HG03469 (cell line): ENCODE data around the gene PAX8.

Experiments
- ATAC-seq: cut with Tn5 transposase; IDR thresholded peaks from one replicate; pipeline ENCODE4 v1.9.1; 2021; ENCODE audit warnings: mild to moderate bottlenecking, moderate library complexity, moderate number of reproducible peaks; ENCODE audit not compliant: unreplicated experiment

The PAX8 gene

DNA sequence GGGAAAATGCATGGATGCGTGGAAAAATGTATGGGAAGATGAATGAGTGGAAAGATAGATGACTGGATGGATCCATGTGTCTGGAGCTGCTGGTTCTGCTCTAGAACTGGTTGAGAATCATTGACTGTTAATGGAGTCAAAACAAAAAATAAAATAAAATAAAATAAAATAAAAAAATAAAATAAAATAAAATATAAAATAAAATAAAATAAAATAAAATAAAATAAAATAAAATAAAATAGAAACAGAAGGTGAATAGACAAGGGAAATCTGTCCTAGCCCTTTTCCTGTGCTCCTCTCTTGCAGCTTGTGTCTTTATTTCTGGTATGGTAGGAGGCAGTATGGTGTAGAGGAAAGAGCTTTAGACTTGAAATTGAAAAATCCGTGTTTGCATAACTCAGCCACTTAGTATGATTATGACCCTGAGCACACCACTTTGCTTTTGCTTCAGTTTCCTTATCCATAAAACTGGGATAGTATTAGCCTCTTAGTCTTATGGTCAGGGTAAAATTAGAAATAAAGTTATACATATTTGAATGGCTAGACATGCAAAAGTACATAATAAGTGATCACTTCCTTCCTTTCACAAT lies 54.0 kb downstream of the PAX8 start:
- ATAC-seq, result no peak

- ATAC-seq, result no peak
These were observed 54.9 kb downstream of the PAX8 start for GRCh38 chr2:113223813-113224212.

GRCh38 chr2:113221846-113222245 lies 56.9 kb downstream of the PAX8 start:
- ATAC-seq, result no peak

- ATAC-seq, result no peak
These were observed 57.6 kb downstream of the PAX8 start for GRCh38 chr2:113220970-113221708.

- no peak for ATAC-seq
These were observed 58.7 kb downstream of the PAX8 start for GRCh38 chr2:113219889-113220641.

GRCh38 chr2:113219525-113219888 lies 59.2 kb downstream of the PAX8 start:
- ATAC-seq, result no peak

GRCh38 chr2:113219092-113219441 lies 59.7 kb downstream of the PAX8 start:
- ATAC-seq, result no peak

- ATAC-seq, result no peak
These were observed 60.2 kb downstream of the PAX8 start for GRCh38 chr2:113218283-113219091.

DNA sequence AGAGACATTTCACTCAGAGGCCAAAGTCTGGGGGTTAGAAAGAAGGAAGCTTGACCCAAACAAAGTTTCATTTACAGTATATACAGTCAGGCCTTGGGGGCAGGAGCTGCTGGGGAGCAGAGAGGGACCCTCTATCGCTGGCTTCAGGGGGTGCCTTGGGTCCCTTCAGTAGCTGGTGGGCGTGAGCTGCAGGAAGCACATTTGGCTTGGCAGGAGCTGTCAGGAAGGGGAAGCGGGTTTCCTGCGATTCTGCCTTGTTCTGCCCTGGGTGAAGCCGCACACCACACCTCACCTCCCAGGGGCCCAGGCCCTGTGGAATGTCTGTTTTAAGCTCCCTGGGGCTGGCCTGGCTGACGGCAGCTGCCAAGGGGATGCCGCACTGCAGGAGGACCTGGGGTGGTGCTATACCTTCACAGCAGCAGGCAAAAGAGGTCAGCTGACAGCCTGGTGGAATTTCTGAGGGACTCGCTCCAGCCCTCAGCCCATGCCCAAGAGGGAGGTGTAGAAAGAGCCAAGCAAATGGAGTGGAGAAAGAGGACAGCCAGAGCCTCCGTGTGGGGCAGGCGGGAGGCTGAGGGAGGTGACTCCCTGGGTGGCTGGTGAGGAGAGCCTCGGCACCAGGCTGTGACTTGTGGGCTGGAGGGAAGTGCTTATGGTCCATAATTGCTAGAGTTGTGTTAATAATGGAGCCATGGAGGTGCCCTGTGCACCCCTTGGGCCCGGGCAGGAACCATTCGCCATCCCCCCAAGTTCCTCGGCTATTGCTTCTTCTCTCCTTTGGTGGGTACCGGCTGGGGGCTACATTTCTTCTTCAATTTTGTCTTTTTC lies 61.1 kb downstream of the PAX8 start:
- no peak for ATAC-seq

DNA sequence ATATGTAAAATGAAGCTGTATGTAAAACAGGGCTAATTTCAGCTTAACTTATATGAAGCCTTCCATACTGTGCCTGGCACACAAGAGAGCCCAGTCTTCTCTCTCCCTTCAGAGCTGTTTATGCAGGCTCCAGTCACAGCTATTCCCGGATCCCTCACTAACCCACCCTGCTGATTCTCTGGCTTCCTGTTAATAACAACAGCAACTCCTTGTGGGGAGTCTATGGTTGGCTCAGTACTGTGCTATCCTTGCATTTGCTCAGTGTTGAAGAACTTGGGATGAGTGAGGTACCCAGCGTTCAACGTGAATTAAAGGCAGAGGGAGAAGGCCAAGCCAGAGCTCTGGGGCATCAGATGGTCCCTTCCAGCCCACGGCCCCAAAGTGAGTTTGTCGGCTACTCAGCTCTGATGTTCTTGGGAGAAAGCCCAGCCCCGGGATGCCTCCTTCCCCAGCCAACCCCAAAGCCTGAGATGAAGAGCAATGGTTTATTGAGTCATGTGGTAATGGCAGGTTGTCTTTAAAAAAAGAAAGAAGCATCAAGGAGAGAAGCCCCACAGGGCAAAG lies 61.7 kb downstream of the PAX8 start:
- no peak for ATAC-seq

- ATAC-seq, result no peak
These were observed 62.4 kb downstream of the PAX8 start for GRCh38 chr2:113216321-113216720.

DNA sequence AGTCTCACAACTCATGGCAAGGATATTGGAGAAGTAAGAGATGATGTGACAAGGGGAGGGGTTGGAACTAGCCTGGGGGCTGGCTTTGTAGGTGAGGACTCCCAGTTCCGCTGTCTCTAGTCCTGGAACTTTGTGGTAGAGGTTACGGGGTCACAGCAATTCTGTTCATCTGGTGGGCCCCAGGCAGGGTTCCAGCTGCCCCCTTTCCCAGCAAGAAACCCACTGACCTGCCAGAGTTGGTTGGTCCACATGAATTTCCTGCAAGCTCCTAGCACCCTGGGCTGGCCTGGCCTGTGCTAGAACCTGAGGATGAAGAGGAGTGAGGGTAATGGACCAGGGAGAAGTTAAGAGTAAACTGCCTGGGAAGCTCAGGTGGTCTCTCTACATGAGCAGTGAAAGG lies 63.7 kb downstream of the PAX8 start:
- no peak for ATAC-seq

GRCh38 chr2:113214141-113214540 lies 64.6 kb downstream of the PAX8 start:
- ATAC-seq, result no peak

GRCh38 chr2:113213061-113213930 lies 65.4 kb downstream of the PAX8 start:
- no peak for ATAC-seq

DNA sequence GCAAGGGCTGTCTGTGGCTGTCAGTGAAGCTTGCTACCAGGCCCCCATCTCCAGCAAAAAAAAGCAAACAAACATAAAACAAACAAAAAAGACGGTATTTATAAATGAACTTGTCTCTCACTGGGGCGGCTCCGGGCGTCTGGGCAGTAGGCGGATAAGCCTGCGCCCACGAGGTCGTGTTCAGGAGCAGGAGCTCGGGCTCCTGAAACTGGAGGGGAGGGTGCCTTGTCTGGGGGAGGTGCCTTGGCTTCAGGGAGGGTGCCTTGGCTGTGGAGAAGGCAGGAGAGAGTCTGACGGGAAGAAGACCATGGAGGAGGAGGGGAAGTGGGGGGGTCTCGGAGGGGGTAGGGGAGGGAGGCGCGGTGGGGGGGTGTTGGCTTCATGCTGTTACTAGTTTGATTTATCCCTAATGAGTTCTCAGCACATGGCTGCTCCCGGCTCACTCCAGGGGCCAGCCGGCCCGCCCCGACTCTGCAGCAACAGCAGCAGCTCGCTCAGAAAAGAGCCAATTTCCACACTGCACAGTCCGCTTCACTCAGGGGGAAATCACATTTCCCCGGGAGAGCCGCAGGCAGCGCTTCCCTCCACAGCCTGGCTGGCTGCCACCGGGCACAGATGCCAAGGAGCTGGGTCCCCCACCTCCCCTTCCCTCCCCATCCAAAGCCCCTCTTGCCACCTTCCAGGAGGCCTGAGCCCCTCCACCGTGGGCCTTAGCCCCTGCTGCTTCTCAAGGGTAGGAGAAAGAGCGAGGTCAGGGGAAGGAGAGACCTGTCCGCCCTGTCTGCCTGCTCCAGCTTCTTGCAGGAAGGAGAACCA lies 66.3 kb downstream of the PAX8 start:
- no peak for ATAC-seq

- no peak for ATAC-seq
These were observed 67.3 kb downstream of the PAX8 start for GRCh38 chr2:113211226-113212105.

DNA sequence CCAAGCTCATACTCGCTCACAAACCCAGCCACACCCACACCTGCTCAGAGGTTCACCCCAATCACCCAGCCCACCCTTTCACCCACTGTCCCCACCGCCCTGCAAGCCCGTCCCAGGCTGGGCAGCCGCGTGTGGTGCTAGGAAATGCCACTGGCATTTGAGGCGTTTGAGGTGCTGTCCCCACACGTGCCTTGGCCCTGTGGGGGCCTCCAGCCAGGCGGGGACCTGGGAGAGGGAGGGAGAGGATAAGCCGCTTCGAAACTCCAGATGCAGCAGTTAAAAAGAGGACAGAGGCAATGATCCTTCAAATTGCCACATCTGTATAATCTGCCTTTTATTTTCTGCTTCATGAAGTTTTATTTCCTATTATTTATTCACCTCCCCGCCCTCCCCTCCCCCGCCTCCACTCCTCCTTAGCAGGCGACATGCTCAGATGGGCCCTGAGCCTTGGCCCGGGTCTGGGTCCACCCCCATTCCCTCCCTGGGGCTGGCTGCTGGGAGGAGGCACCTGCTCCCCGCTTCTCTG lies 69.0 kb downstream of the PAX8 start:
- no peak for ATAC-seq
